Kidney glomerular epithelial cell (primary cell): ENCODE measurements around the gene TMF1.

Source experiments
- DNase-seq: peaks from one replicate; lab custom pipeline; 2025; lab: John Stamatoyannopoulos, UW

TMF1 gene

GRCh38 chr3:69051756-69052471 is at the start of gene TMF1:
TSS of gene TMF1 (minus strand) at chr3:69052333. CDS start at chr3:69052086, 247 bp downstream.
- DNase-seq, result no peak

GRCh38 chr3:69099576-69099975 is 47.4 kb upstream of the TMF1 start:
- DNase-seq, result no peak

- DNase-seq, result no peak
These were observed 45.4 kb upstream of the TMF1 start for GRCh38 chr3:69097407-69098086.

- DNase-seq, result no peak
These were observed 44.2 kb upstream of the TMF1 start for GRCh38 chr3:69096299-69096698.

- no peak for DNase-seq
These were observed 43.5 kb upstream of the TMF1 start for GRCh38 chr3:69095636-69096035.

- no peak for DNase-seq
These were observed 42.5 kb upstream of the TMF1 start for GRCh38 chr3:69094467-69095205.

GRCh38 chr3:69092030-69092516 is 39.9 kb upstream of the TMF1 start:
- no peak for DNase-seq

- no peak for DNase-seq
These were observed 39.4 kb upstream of the TMF1 start for GRCh38 chr3:69091389-69092029.

GRCh38 chr3:69090021-69090420 is 37.9 kb upstream of the TMF1 start:
- DNase-seq, result peak; percentile 73

- peak; percentile 16 for DNase-seq
These were observed 35.9 kb upstream of the TMF1 start for GRCh38 chr3:69088063-69088462.

- no peak for DNase-seq
These were observed 35.1 kb upstream of the TMF1 start for GRCh38 chr3:69087030-69087791.

- DNase-seq, result peak; percentile 93
These were observed 33.9 kb upstream of the TMF1 start for GRCh38 chr3:69085833-69086722.

GRCh38 chr3:69085168-69085832 is 33.2 kb upstream of the TMF1 start:
- no peak for DNase-seq

GRCh38 chr3:69084326-69085167 is 32.4 kb upstream of the TMF1 start, which contains the start of gene ARL6IP5:
TSS of gene ARL6IP5 (plus strand) at chr3:69084937. CDS start at chr3:69085048, 111 bp downstream.
- peak; percentile 91 for DNase-seq

- DNase-seq, result peak; percentile 86
These were observed 30.7 kb upstream of the TMF1 start for GRCh38 chr3:69082805-69083204.

- DNase-seq, result no peak
These were observed 30.2 kb upstream of the TMF1 start for GRCh38 chr3:69082361-69082760.

GRCh38 chr3:69081583-69082262 is 29.6 kb upstream of the TMF1 start:
- DNase-seq, result no peak

- peak; percentile 84 for DNase-seq
These were observed 28.2 kb upstream of the TMF1 start, which contains the start of gene UBA3 for GRCh38 chr3:69080233-69080920. TSS of gene UBA3 (minus strand) at chr3:69080365. CDS start at chr3:69080353, 12 bp downstream.
